Fibroblast of the aortic adventitia (primary cell): ENCODE results near the gene IMMP2L. TPM values are rescaled to one million over a fixed set of nuclear protein-coding genes. Genes with fewer than 3 reads are reported as not detected.

Experiments
- DNase-seq: peaks from one replicate; pipeline ENCODE4 v3.0.0-alpha.2; 2010; ENCODE audit warnings: low read depth
- H3K4me3 ChIP-seq: 2 replicates; pipeline ENCODE4 v1.5.1; 2011; ENCODE audit warnings: low read depth, mild to moderate bottlenecking, control low read depth, low read length, moderate library complexity
- total RNA-seq: library from RNA; depleted of rRNA; stranded (reverse); fragments of >200 nt; gene quantifications from 2 replicates; pipeline ENCODE4 v1.2.3, GENCODE V29; 2012; ENCODE audit warnings: low replicate concordance
- TF ChIP-seq, protein P1 (sequence below): IDR thresholded peaks from 2 replicates; pipeline ENCODE4 v1.5.1; 2011; ENCODE audit warnings: mild to moderate bottlenecking, low read length, control low read depth, inconsistent platforms; ENCODE audit not compliant: insufficient read depth

Gene IMMP2L
- total RNA-seq, 1 donor = 9.9 TPM

GRCh38 chr7:111126987-111127386 is 435.3 kb downstream of the IMMP2L start:
- TF ChIP-seq, protein P1, sequence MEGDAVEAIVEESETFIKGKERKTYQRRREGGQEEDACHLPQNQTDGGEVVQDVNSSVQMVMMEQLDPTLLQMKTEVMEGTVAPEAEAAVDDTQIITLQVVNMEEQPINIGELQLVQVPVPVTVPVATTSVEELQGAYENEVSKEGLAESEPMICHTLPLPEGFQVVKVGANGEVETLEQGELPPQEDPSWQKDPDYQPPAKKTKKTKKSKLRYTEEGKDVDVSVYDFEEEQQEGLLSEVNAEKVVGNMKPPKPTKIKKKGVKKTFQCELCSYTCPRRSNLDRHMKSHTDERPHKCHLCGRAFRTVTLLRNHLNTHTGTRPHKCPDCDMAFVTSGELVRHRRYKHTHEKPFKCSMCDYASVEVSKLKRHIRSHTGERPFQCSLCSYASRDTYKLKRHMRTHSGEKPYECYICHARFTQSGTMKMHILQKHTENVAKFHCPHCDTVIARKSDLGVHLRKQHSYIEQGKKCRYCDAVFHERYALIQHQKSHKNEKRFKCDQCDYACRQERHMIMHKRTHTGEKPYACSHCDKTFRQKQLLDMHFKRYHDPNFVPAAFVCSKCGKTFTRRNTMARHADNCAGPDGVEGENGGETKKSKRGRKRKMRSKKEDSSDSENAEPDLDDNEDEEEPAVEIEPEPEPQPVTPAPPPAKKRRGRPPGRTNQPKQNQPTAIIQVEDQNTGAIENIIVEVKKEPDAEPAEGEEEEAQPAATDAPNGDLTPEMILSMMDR = no peak
- H3K4me3 ChIP-seq = no peak overlapping the region
- DNase-seq = peak; percentile 54

DNA sequence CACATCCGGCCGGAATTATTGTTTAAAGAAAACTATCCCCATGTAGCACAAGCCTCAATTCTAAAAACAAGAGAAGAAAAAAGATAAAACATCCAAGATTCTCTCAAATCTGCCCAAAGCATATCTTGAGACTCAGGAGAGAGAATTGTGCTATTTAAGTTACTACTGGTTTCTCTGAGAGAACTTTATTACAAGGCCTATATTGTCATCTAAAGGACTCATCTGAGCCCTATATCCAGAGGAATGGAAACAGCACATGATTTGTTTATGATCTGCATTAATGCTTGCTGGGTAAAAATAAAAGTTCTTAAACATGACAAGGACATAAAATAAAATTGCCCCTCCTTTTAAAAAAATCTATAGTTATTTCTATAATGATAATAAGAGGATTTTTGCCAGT is 446.3 kb downstream of the IMMP2L start:
- TF ChIP-seq, protein P1 = no peak
- no peak for DNase-seq
- H3K4me3 ChIP-seq = no peak overlapping the region

- no peak overlapping the region for H3K4me3 ChIP-seq
- TF ChIP-seq, protein P1 = no peak
- DNase-seq = peak; percentile 79
Observed at GRCh38 chr7:111113263-111114017, 448.9 kb downstream of the IMMP2L start.

DNA sequence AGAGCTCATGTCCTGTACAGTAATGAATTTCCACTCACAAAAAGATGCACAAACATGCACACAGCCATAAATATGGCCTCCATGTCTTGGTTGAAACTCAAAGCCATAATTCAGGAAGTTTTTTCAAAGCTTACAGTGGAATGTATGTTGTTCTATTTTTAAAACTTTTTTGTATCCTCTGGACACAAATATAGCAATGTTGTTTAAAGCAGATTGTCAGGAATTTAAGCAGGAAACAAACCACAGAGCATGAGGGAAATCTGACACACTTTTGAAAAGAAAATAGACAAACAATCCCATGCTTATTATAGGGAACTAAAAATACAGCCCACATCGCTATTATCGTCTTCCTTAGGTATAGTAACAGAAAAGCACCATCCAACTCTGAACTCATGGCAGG is 449.9 kb downstream of the IMMP2L start:
- no peak overlapping the region for H3K4me3 ChIP-seq
- TF ChIP-seq, protein P1 = no peak
- no peak for DNase-seq

- DNase-seq = peak; percentile 58
- TF ChIP-seq, protein P1 = no peak
- no peak overlapping the region for H3K4me3 ChIP-seq
Observed at GRCh38 chr7:111108496-111108895, 453.8 kb downstream of the IMMP2L start.

DNA sequence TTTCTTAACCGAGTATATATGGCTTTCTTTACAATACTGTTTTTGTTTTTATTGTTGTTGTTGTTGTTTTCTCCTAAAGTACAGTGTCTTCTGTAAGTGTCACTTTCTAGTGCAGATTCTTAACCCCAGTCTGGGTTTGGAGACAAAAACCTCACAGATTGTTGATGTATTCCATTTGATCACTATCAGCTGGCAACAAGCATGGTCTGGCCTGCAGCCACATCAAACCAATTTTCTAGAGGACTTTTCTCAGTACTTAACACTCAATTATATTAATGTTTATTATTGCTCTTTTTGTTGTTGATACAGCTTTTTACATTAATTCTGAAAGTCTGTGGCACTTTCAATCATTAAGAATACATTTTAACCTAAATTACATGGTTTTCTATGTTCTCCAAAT is 454.3 kb downstream of the IMMP2L start:
- TF ChIP-seq, protein P1 = no peak
- no peak overlapping the region for H3K4me3 ChIP-seq
- peak; percentile 8 for DNase-seq

DNA sequence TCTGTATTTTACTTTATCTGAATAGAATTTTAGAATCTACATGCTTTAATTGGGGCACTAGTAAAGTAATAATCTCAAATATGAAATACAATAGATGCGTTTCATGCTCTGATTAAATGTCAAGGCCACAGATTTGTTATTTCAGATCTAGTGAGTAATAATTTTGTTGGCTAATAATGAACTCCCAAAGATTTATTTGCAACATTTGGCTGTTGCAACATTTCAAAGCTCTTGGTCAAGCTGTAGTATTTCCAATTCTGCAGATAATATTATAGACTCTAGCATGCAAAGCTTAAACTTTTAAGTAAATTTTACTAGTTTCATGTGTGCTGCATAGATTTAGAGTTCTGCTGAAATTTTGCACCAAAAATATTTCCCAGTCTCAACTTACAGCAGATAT is 454.7 kb downstream of the IMMP2L start:
- DNase-seq = peak; percentile 71
- TF ChIP-seq, protein P1 = no peak
- no peak overlapping the region for H3K4me3 ChIP-seq
